Fibroblast of lung (primary cell): ENCODE data around the gene ANKH. TPM values are rescaled to one million over a fixed set of nuclear protein-coding genes. Genes with fewer than 3 reads are reported as not detected.

Experiments used
- DNase-seq, 2 donors: peaks; one replicate each; pipeline versions ENCODE4 v3.0.0 to v3.0.0-alpha.2; 2010; ENCODE audit warnings: low read depth in 2 of 2
- H2AFZ ChIP-seq: 2 replicates; pipeline ENCODE4 v1.5.1; 2012; ENCODE audit warnings: low read length, control low read depth, inconsistent platforms
- H3K27ac ChIP-seq: 2 replicates; pipeline ENCODE4 v1.5.1; 2011; ENCODE audit warnings: low read length, control low read depth; ENCODE audit not compliant: insufficient read depth
- H3K27me3 ChIP-seq: 2 replicates; pipeline ENCODE4 v1.5.1; 2011; ENCODE audit warnings: mild to moderate bottlenecking, low read length; ENCODE audit not compliant: control insufficient read depth, insufficient read depth
- H3K36me3 ChIP-seq: 2 replicates; pipeline ENCODE4 v1.5.1; 2011; ENCODE audit warnings: low read length; ENCODE audit not compliant: control insufficient read depth, insufficient read depth
- H3K4me1 ChIP-seq: 2 replicates; pipeline ENCODE4 v1.5.1; 2011; ENCODE audit warnings: low read length; ENCODE audit not compliant: control insufficient read depth, insufficient read depth; ENCODE audit errors: extremely low read depth
- H3K4me2 ChIP-seq: 2 replicates; pipeline ENCODE4 v1.5.1; 2011; ENCODE audit warnings: low read length, control low read depth; ENCODE audit not compliant: insufficient read depth; ENCODE audit errors: extremely low read depth
- H3K4me3 ChIP-seq, 4 experiments: fragments of 200-600 bp in 1 of 4; sonication (generic) in 1 of 4; replicated peaks in 1 of 4; 2 replicates each; pipeline ENCODE4 v1.5.1; 2011 to 2016; ENCODE audit warnings: low read length in 4 of 4, low read depth in 3 of 4, mild to moderate bottlenecking in 3 of 4, control low read depth in 2 of 4, inconsistent platforms in 1 of 4, mixed read lengths in 1 of 4; ENCODE audit not compliant: insufficient read depth in 1 of 4; ENCODE audit errors: control extremely low read depth in 1 of 4
- H3K79me2 ChIP-seq: 2 replicates; pipeline ENCODE4 v1.5.1; 2012; ENCODE audit warnings: mild to moderate bottlenecking, low read length, inconsistent platforms; ENCODE audit not compliant: control insufficient read depth, insufficient read depth
- H3K9ac ChIP-seq: 2 replicates; pipeline ENCODE4 v1.5.1; 2011; ENCODE audit warnings: mild to moderate bottlenecking, low read length, control low read depth; ENCODE audit not compliant: insufficient read depth
- H3K9me3 ChIP-seq: 2 replicates; pipeline ENCODE4 v1.5.1; 2012; ENCODE audit warnings: low read depth, low read length; ENCODE audit not compliant: control insufficient read depth, insufficient read depth
- H4K20me1 ChIP-seq: 2 replicates; pipeline ENCODE4 v1.5.1; 2011; ENCODE audit warnings: low read length; ENCODE audit not compliant: control insufficient read depth, insufficient read depth; ENCODE audit errors: extremely low read depth
- EZH2 ChIP-seq: IDR thresholded peaks from 2 replicates; pipeline ENCODE4 v1.5.1; 2012; ENCODE audit warnings: low read length, control low read depth, mild to moderate bottlenecking; ENCODE audit errors: missing control alignments
- polyA plus RNA-seq, 2 donors: library from polyadenylated mRNA; depleted of rRNA in 1 of 2; stranded (reverse) in 1 of 2; unstranded in 1 of 2; fragments of >200 nt; gene quantifications; 2 replicates each; pipeline ENCODE4 v1.2.1, GENCODE V29; 2011 to 2012; ENCODE audit warnings: missing spikeins in 1 of 2
- total RNA-seq: library from RNA; depleted of rRNA; stranded (reverse); fragments of >200 nt; gene quantifications from 2 replicates; pipeline ENCODE4 v1.2.1, GENCODE V29; 2014
- TF ChIP-seq, protein P1 (sequence below), 2 donors: IDR thresholded peaks in 1 of 2; conservative IDR thresholded peaks in 1 of 2; 1 replicate in 1 of 2; 2 replicates in 1 of 2; pipeline ENCODE4 v1.5.1; 2011 to 2012; ENCODE audit warnings: low read length in 2 of 2, control low read depth in 1 of 2, inconsistent platforms in 1 of 2, low read depth in 1 of 2, mild to moderate bottlenecking in 1 of 2

Gene ANKH
- total and polyA plus RNA-seq, 2 donors (not counting 1 experiment from before 2014, with no cell fraction given) = 5.8 to 10.9 TPM

DNA sequence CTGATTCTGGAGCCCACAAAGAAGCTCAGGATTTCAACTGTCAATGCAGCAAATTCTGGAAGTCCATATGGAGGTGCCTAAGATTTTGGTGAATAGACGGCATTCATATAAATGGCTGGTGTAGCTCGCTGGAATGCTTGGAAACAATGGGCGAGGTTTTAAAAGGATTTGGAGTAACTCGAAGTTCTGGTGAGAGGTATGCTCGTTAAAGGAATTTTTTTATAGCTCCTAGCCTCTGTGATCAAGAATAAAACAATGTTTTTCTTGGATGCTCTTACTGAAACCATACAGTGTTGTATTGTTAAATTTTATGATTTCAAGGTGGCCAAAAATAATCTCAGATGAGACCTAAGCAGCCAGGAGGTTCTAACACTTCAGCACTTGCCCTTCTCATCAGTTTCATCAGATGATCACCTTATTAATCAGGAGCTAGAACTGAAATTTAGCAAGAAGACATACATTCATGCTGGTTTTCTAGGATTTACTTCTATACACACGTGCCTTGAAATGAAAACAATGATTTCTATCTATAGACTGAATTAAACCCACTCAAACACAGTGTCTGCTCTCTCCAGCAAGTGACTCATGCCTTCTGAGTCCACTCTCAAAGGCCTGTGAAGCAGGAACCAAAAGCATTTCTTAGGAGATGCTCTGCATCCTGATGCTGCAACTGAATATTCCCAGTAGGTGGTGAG is 127.8 kb downstream of the ANKH start:
- peak; percentile 27 to 75 for DNase-seq
- no peaks in the 10 kb centered on the region for H4K20me1 ChIP-seq
- no peaks in the 10 kb centered on the region for H3K9me3 ChIP-seq
- H3K27ac ChIP-seq = no peak overlapping the region
- no peak overlapping the region for H2AFZ ChIP-seq
- no peaks in the 10 kb centered on the region for H3K27me3 ChIP-seq
- no peak overlapping the region for H3K4me3 ChIP-seq
- H3K79me2 ChIP-seq = no peaks in the 10 kb centered on the region
- no peaks in the 10 kb centered on the region for H3K36me3 ChIP-seq
- no peak overlapping the region for H3K4me2 ChIP-seq
- no peak overlapping the region for H3K9ac ChIP-seq
- H3K4me1 ChIP-seq = no peaks in the 10 kb centered on the region
- TF ChIP-seq, protein P1, sequence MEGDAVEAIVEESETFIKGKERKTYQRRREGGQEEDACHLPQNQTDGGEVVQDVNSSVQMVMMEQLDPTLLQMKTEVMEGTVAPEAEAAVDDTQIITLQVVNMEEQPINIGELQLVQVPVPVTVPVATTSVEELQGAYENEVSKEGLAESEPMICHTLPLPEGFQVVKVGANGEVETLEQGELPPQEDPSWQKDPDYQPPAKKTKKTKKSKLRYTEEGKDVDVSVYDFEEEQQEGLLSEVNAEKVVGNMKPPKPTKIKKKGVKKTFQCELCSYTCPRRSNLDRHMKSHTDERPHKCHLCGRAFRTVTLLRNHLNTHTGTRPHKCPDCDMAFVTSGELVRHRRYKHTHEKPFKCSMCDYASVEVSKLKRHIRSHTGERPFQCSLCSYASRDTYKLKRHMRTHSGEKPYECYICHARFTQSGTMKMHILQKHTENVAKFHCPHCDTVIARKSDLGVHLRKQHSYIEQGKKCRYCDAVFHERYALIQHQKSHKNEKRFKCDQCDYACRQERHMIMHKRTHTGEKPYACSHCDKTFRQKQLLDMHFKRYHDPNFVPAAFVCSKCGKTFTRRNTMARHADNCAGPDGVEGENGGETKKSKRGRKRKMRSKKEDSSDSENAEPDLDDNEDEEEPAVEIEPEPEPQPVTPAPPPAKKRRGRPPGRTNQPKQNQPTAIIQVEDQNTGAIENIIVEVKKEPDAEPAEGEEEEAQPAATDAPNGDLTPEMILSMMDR (conservative IDR thresholded peaks at IDR 0.05 in 1 of 2, IDR thresholded peaks at IDR 0.05 in 1 of 2; ENCODE audit: low read depth in 1 of 2, low read length in 2 of 2) = no peak
- TF ChIP-seq EZH2 = no peak

DNA sequence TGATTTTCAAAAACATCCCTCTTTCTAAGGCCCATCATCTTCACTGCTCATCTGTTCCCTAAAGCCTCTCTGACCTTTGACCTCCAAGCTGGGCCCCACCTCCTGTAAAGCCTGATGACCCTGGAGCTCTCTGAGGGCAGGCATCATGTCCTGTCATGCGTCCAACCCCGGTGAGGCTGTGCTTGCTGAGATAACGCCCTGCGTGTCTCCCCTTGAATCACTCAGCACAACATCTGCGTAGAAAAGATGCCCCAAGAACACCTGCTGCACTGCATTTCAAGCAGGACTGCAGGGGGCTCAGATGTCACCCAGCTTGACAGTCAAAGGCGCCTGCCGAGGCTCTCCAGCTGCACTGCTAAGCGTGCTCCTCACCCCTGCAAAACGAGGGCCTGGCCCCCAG is 129.1 kb downstream of the ANKH start:
- TF ChIP-seq, protein P1 (conservative IDR thresholded peaks at IDR 0.05 in 1 of 2, IDR thresholded peaks at IDR 0.05 in 1 of 2; ENCODE audit: low read depth in 1 of 2, low read length in 2 of 2) = no peak
- TF ChIP-seq EZH2 = no peak
- H3K4me2 ChIP-seq = no peak overlapping the region
- no peak overlapping the region for H2AFZ ChIP-seq
- H3K9me3 ChIP-seq = no peaks in the 10 kb centered on the region
- no peak for DNase-seq
- H3K4me3 ChIP-seq = no peak overlapping the region
- no peaks in the 10 kb centered on the region for H4K20me1 ChIP-seq
- no peak overlapping the region for H3K9ac ChIP-seq
- no peak overlapping the region for H3K27ac ChIP-seq
- no peaks in the 10 kb centered on the region for H3K4me1 ChIP-seq
- H3K36me3 ChIP-seq = no peaks in the 10 kb centered on the region
- no peaks in the 10 kb centered on the region for H3K27me3 ChIP-seq
- no peaks in the 10 kb centered on the region for H3K79me2 ChIP-seq

DNA sequence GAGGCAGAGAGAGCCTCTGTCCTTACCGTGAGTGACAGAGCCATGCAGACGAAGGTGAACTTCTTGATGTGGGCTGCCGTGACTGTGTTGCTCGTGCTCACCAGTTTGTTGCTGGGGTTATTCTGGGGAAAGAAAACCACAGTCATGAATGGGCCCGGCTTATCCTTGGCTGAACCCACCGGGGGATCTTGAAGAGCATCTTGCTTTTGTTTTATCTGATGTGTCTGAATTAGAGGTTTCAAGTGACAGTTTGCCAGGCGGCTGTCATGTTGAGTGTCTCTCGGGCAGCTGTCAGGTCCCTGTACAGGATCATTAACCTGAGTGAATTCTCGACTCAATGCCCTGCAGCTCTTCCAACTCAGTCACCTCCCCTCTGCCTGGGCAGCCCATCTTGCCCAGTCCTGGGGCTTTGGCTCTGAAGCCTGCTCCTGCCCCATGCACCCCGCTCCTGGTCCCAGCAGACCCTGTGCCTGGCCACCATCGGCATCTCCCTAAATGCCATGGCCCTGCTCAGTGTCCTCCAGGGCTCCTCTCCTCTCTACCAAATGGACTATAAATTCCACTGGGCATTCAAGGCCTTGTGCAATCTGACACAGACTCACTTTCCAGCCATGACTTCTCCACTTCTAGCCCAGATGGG is 129.7 kb downstream of the ANKH start:
- Histone ChIP-seq H4K20me1 (no peaks in the 10 kb centered on the region), H3K9ac (no peak overlapping the region), H2AFZ (no peak overlapping the region), H3K4me1 (no peaks in the 10 kb centered on the region), H3K4me2 (no peak overlapping the region), H3K79me2 (no peaks in the 10 kb centered on the region), H3K36me3 (no peaks in the 10 kb centered on the region), H3K9me3 (no peaks in the 10 kb centered on the region), H3K27ac (no peak overlapping the region), H3K27me3 (no peaks in the 10 kb centered on the region), H3K4me3 (no peak overlapping the region)
- no peak for DNase-seq
- TF ChIP-seq EZH2 = no peak
- TF ChIP-seq, protein P1 (conservative IDR thresholded peaks at IDR 0.05 in 1 of 2, IDR thresholded peaks at IDR 0.05 in 1 of 2; ENCODE audit: low read depth in 1 of 2, low read length in 2 of 2) = no peak
